Transverse colon (tissue), 4 donors: Measurements from ENCODE around the gene SDHAF4.

Experiments
- EP300 ChIP-seq: sonication (generic); formaldehyde crosslinking; IDR thresholded peaks from one replicate; pipeline ENCODE4 v1.6.1; 2017; ENCODE audit warnings: antibody characterized with exemption, low read depth
- POLR2A ChIP-seq: fragments of 450-650 bp; IDR thresholded peaks from one replicate; pipeline ENCODE4 v1.6.1; 2016; ENCODE audit warnings: antibody characterized with exemption, mild to moderate bottlenecking, moderate library complexity
- POLR2AphosphoS5 ChIP-seq, 3 donors: sonication (generic); formaldehyde crosslinking; IDR thresholded peaks; one replicate each; pipeline ENCODE4 v1.6.1; 2016; ENCODE audit warnings: antibody characterized with exemption in 3 of 3
- TF ChIP-seq, protein P1 (sequence below), 5 experiments: fragments of 200-600 bp in 3 of 5; fragments of 450-650 bp in 2 of 5; sonication (generic) in 3 of 5; IDR thresholded peaks; 1 replicate in 2 of 5; 2 replicates in 3 of 5; pipeline ENCODE4 v1.5.1; 2016 to 2017; ENCODE audit warnings: antibody characterized with exemption in 5 of 5, inconsistent platforms in 3 of 5, mild to moderate bottlenecking in 2 of 5, moderate library complexity in 1 of 5

DNA sequence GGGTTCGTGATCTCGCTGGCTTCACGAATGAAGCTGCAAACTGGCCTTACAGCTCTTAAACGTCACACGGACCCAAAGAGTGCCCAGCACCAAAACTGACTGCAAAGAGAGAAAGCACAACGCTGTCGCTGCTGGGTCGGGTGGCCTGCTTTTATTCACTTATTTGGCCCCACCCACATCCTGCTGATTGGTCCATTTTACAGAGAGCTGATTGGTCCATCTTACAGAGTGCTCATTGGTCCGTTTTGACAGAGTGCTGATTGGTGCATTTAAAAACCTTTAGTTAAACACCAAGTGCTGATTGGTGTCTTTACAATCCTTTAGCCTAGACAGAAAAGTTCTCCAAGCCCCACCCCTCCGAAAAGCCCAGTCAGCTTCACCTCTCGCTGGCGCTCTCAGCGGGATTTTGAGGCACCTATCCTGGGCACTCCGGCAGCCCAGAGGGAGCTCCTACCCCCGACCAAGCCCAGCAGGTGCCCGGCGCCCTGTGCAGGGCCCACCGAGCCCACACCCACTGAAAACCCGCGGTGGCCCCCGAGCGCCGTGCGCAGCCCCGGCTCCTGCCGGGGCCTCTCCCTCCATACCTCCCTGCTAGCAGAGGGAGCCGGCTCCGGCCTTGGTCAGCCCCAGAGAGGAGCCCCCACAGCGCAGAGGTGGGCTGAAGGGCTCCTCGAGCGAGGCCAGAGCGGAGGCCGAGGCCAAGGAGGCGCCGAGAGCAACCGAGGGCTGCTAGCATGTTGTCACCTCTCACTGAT, 60.9 kb downstream of the SDHAF4 start:
- TF ChIP-seq, protein P1, sequence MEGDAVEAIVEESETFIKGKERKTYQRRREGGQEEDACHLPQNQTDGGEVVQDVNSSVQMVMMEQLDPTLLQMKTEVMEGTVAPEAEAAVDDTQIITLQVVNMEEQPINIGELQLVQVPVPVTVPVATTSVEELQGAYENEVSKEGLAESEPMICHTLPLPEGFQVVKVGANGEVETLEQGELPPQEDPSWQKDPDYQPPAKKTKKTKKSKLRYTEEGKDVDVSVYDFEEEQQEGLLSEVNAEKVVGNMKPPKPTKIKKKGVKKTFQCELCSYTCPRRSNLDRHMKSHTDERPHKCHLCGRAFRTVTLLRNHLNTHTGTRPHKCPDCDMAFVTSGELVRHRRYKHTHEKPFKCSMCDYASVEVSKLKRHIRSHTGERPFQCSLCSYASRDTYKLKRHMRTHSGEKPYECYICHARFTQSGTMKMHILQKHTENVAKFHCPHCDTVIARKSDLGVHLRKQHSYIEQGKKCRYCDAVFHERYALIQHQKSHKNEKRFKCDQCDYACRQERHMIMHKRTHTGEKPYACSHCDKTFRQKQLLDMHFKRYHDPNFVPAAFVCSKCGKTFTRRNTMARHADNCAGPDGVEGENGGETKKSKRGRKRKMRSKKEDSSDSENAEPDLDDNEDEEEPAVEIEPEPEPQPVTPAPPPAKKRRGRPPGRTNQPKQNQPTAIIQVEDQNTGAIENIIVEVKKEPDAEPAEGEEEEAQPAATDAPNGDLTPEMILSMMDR (IDR thresholded peaks at IDR 0.05), result no peak
- TF ChIP-seq POLR2A, result no peak
- TF ChIP-seq POLR2AphosphoS5 (IDR thresholded peaks at IDR 0.05), result no peak
- no peak for TF ChIP-seq EP300
